ENCODE measurements around the gene KRTAP4-12.
"Not testable (repeated sequence)": the region's sequence is repeated elsewhere in the genome, so short reads cannot be mapped to it uniquely, and the experiment has no call there.

Gene KRTAP4-12

GRCh38 chr17:41125064-41125463 lies 1.1 kb upstream of the KRTAP4-12 start:
- DNase-seq: no peak

- not testable (repeated sequence) for DNase-seq
Observed at GRCh38 chr17:41123292-41123990, 541 bp downstream of the KRTAP4-12 start.

- DNase-seq: no peak
Observed at GRCh38 chr17:41121742-41122141, 2.2 kb downstream of the KRTAP4-12 start.

GRCh38 chr17:41119696-41120690 lies 4.0 kb downstream of the KRTAP4-12 start:
- DNase-seq: not testable (repeated sequence)

- DNase-seq: no peak
Observed at GRCh38 chr17:41118721-41119120, 5.3 kb downstream of the KRTAP4-12 start.

GRCh38 chr17:41117846-41118386 lies 6.1 kb downstream of the KRTAP4-12 start, which contains the start of gene KRTAP4-11:
Gene KRTAP4-11 (minus strand): TSS chr17:41118373. CDS start chr17:41118315, 58 bp downstream.
- DNase-seq: not testable (repeated sequence)

- no peak for DNase-seq
Observed at GRCh38 chr17:41116297-41116696, 7.7 kb downstream of the KRTAP4-12 start.

- no peak for DNase-seq
Observed at GRCh38 chr17:41111151-41111885, 12.7 kb downstream of the KRTAP4-12 start.

- DNase-seq: not testable (repeated sequence)
Observed at GRCh38 chr17:41108728-41109386, 15.1 kb downstream of the KRTAP4-12 start.

- DNase-seq: no peak
Observed at GRCh38 chr17:41107941-41108450, 16.0 kb downstream of the KRTAP4-12 start.

- not testable (repeated sequence) for DNase-seq
Observed at GRCh38 chr17:41105347-41105746, 18.6 kb downstream of the KRTAP4-12 start, which contains the start of gene KRTAP4-9. Gene KRTAP4-9 (plus strand): TSS chr17:41105389. CDS start chr17:41105389, 0 bp downstream.

GRCh38 chr17:41104386-41105038 lies 19.5 kb downstream of the KRTAP4-12 start:
- not testable (repeated sequence) for DNase-seq

GRCh38 chr17:41103896-41104295 lies 20.1 kb downstream of the KRTAP4-12 start:
- DNase-seq: no peak

GRCh38 chr17:41101586-41102259 lies 22.3 kb downstream of the KRTAP4-12 start, which contains the start of gene KRTAP4-16:
Gene KRTAP4-16 (minus strand): TSS chr17:41102209. CDS start chr17:41102209, 0 bp downstream.
- no peak for DNase-seq

GRCh38 chr17:41099682-41100480 lies 24.1 kb downstream of the KRTAP4-12 start:
- DNase-seq: not testable (repeated sequence)

- no peak for DNase-seq
Observed at GRCh38 chr17:41098481-41098880, 25.5 kb downstream of the KRTAP4-12 start.

- no peak for DNase-seq
Observed at GRCh38 chr17:41098042-41098441, 25.9 kb downstream of the KRTAP4-12 start, which contains the start of gene KRTAP4-8. Gene KRTAP4-8 (minus strand): TSS chr17:41098142. CDS start chr17:41098084, 58 bp downstream.

GRCh38 chr17:41096055-41096454 lies 27.9 kb downstream of the KRTAP4-12 start:
- no peak for DNase-seq

GRCh38 chr17:41088760-41089352 lies 35.1 kb downstream of the KRTAP4-12 start:
- not testable (repeated sequence) for DNase-seq

Measured in activated CD4-positive, alpha-beta T cell treated with anti-CD3 and anti-CD28 coated beads, Interleukin-2, Interleukin-6, amounts not matched to agents 100 ng/mL and 50 ng/mL, durations not matched to agents 16 hours and 8 hours (primary cell).